ENCODE measurements around the gene PTGES3. TPM values are rescaled to one million over a fixed set of nuclear protein-coding genes. Genes with fewer than 3 reads are reported as not detected.

The PTGES3 gene
- total RNA-seq, 1 experiment from 2014 or later = 322 TPM

- H3K27me3 ChIP-seq (ENCODE audit: insufficient read depth, low read depth) = no peaks in the 10 kb centered on the region
- H2AFZ ChIP-seq = no peak overlapping the region
- H4K20me1 ChIP-seq (ENCODE audit: insufficient read depth) = peaks cover 34% of the 10 kb centered on the region
- DNase-seq = no peak
- no peaks in the 10 kb centered on the region for H3K9me2 ChIP-seq (ENCODE audit: insufficient read depth)
- intact Hi-C loops (cut with micrococcal nuclease; ENCODE audit: unreplicated experiment) = no loop called here
- H3K36me3 ChIP-seq (ENCODE audit: low read depth) = peaks cover 55% of the 10 kb centered on the region
- H3K79me2 ChIP-seq (ENCODE audit: low read depth) = peaks cover 22% of the 10 kb centered on the region
- no peaks in the 10 kb centered on the region for H3K4me1 ChIP-seq (replicated peaks; ENCODE audit: insufficient read depth)
- ChIA-PET POLR2A (ENCODE audit: unreplicated experiment) (no interaction called here), CTCF (no interaction called here)
- H3K4me3 ChIP-seq = no peak overlapping the region
- H3F3A ChIP-seq (ENCODE audit: insufficient read depth, low read depth) = peaks cover 5% of the 10 kb centered on the region
- H3K27ac ChIP-seq = no peak overlapping the region
- H3K9me3 ChIP-seq (ENCODE audit: insufficient read depth, low read depth) = no peaks in the 10 kb centered on the region
- TF ChIP-seq EZH2 (IDR thresholded peaks at IDR 0.05; ENCODE audit: low read depth) = no peak
- no peak for TF ChIP-seq CTCF (conservative IDR thresholded peaks at IDR 0.05)
- no peak overlapping the region for H3K4me2 ChIP-seq
- no TSS peak for BruUV-seq (replicated peaks)
These were observed 73.5 kb downstream of the PTGES3 start for GRCh38 chr12:56614627-56615026.

Other genes with a start within 250 kb of the PTGES3 start
- 27.1 and 30.9 TPM in 2 replicates for gene TIMELESS, start 238.9 kb downstream of the PTGES3 start, total RNA-seq (2021)
- gene MIP, start 233.6 kb downstream of the PTGES3 start, total RNA-seq (2021) = not detected in 2 replicates
- gene SPRYD4, start 219.7 kb downstream of the PTGES3 start, total RNA-seq (2021) = 3.2 and 3.3 TPM in 2 replicates
- gene GLS2, start 200.1 kb downstream of the PTGES3 start, total RNA-seq (2021) = 1.3 and 2.9 TPM in 2 replicates
- gene RBMS2, start 166.5 kb downstream of the PTGES3 start, total RNA-seq (2021) = 44.7 and 81.8 TPM in 2 replicates
- gene BAZ2A, start 58.0 kb downstream of the PTGES3 start, total RNA-seq (2021) = 99.5 and 115 TPM in 2 replicates
- 506 and 587 TPM in 2 replicates for gene ATP5F1B, start 42.3 kb downstream of the PTGES3 start, total RNA-seq (2021)
- 812 and 1,035 TPM in 2 replicates for gene NACA, start 37.0 kb upstream of the PTGES3 start, total RNA-seq (2021)
- 27.2 and 35.8 TPM in 2 replicates for gene PRIM1, start 64.0 kb upstream of the PTGES3 start, total RNA-seq (2021)
- gene HSD17B6, start 75.0 kb upstream of the PTGES3 start, total RNA-seq (2021) = 2.1 and 2.2 TPM in 2 replicates
- not detected in 2 replicates for gene SDR9C7, start 246.1 kb upstream of the PTGES3 start, total RNA-seq (2021)